BE2C (cell line): ENCODE measurements around the gene GGA3.

Experiments
- DNase-seq: peaks from one replicate; pipeline ENCODE4 v3.0.0-alpha.2; 2020
- H3K27me3 ChIP-seq: fragments of 250-450 bp; sonication (Bioruptor Pico); 2 replicates; pipeline ENCODE4 v1.5.1; 2020; ENCODE audit warnings: mild to moderate bottlenecking
- H3K36me3 ChIP-seq: fragments of 250-450 bp; sonication (Bioruptor Pico); 2 replicates; pipeline ENCODE4 v1.5.1; 2020; ENCODE audit warnings: mild to moderate bottlenecking
- H3K4me1 ChIP-seq: fragments of 250-450 bp; sonication (Bioruptor Pico); 2 replicates; pipeline ENCODE4 v1.5.1; 2020
- H3K4me3 ChIP-seq: 2 replicates; pipeline ENCODE4 v1.5.1; 2011; ENCODE audit warnings: low read depth, low read length
- H3K9me3 ChIP-seq: fragments of 250-450 bp; sonication (Bioruptor Pico); 2 replicates; pipeline ENCODE4 v1.5.1; 2020
- CTCF ChIP-seq: IDR thresholded peaks from 2 replicates; pipeline ENCODE4 v1.5.1; 2012; ENCODE audit warnings: mild to moderate bottlenecking, low read depth, low read length

GGA3 gene

GRCh38 chr17:75238020-75238580 lies 23.3 kb downstream of the GGA3 start:
- Histone ChIP-seq H3K4me3 (no peak overlapping the region), H3K9me3 (no peaks in the 10 kb centered on the region), H3K27me3 (no peaks in the 10 kb centered on the region), H3K4me1 (no peaks in the 10 kb centered on the region; the same call in 1 of the 2 replicates), H3K36me3 (peaks cover 87% of the 10 kb centered on the region)
- DNase-seq = no peak
- TF ChIP-seq CTCF = no peak

GRCh38 chr17:75237100-75238014 lies 24.0 kb downstream of the GGA3 start:
- H3K36me3 ChIP-seq = peaks cover 87% of the 10 kb centered on the region
- H3K4me1 ChIP-seq = no peaks in the 10 kb centered on the region; the same call in 1 of the 2 replicates

GRCh38 chr17:75232786-75233185 lies 28.6 kb downstream of the GGA3 start:
- Histone ChIP-seq H3K27me3 (no peaks in the 10 kb centered on the region), H3K4me1 (no peaks in the 10 kb centered on the region), H3K36me3 (peaks cover 87% of the 10 kb centered on the region), H3K4me3 (no peak overlapping the region), H3K9me3 (no peaks in the 10 kb centered on the region)
- no peak for TF ChIP-seq CTCF
- no peak for DNase-seq

More at GRCh38 chr17:75237100-75238014, 24.0 kb downstream of the GGA3 start:
- no peak for TF ChIP-seq CTCF
- no peak overlapping the region for H3K4me3 ChIP-seq
- no peak for DNase-seq
- no peaks in the 10 kb centered on the region for H3K27me3 ChIP-seq
- no peaks in the 10 kb centered on the region for H3K9me3 ChIP-seq

- H3K4me1 ChIP-seq = no peaks in the 10 kb centered on the region
- no peak overlapping the region for H3K4me3 ChIP-seq
- H3K27me3 ChIP-seq = no peaks in the 10 kb centered on the region
- H3K9me3 ChIP-seq = no peaks in the 10 kb centered on the region
- no peak for TF ChIP-seq CTCF
- DNase-seq = no peak
- peaks cover 83% of the 10 kb centered on the region for H3K36me3 ChIP-seq
Measured at GRCh38 chr17:75231741-75232464, 29.5 kb downstream of the GGA3 start.

- Histone ChIP-seq H3K27me3 (no peaks in the 10 kb centered on the region), H3K4me3 (no peak overlapping the region), H3K9me3 (no peaks in the 10 kb centered on the region), H3K4me1 (no peaks in the 10 kb centered on the region), H3K36me3 (peaks cover 83% of the 10 kb centered on the region)
- TF ChIP-seq CTCF = no peak
- no peak for DNase-seq
Measured at GRCh38 chr17:75231071-75231470, 30.3 kb downstream of the GGA3 start.
